Cerebellar cortex (tissue), 1 donor: ENCODE measurements around the gene SRGAP3.
"Not testable (repeated sequence)": the region's sequence is repeated elsewhere in the genome, so short reads cannot be mapped to it uniquely, and the experiment has no call there.

Source experiments
- DNase-seq: peaks from one replicate; pipeline ENCODE4 v3.0.0-alpha.2; 2015; ENCODE audit warnings: low spot score

The SRGAP3 gene

DNA sequence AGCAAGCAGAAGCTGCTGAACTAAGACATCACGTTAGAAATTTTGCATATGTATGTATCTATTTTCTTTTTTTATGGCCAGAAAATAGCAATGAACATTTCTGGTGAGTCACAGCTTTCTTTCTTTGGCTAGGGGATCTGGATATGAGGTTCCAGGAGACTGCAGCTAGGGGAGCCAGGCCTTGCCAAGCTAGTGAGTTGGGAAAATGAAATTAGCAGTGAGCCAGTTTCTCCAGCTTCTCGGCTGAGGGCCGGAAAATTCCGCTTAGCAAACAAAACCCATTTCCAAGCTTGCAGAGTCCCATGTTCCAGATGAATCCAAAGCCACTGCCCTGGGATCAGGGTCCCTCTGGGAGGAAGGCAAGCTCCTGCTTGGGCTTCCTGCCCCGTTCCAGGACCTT is 137.6 kb downstream of the SRGAP3 start:
- DNase-seq, result peak; percentile 96

DNA sequence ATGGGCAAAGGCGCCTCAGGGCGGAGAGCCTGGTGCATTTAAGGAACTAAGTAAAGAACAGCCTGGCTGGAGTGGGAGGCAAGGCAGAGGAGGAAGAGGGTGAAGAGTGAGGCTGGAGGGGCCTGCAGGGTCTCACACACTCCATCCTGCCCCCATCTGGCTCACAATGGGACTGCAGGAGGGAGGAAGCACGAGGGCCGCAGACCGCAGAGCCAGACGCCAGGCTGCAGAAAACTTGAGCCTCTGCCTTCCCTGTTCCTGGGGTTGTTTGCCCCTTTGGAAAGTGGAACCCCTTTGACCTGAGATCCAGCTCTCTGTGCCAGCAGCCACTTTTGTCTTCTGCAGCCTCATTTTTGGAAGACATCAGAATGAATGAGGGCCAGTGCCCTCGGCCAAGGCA is 138.0 kb downstream of the SRGAP3 start:
- DNase-seq, result no peak

DNA sequence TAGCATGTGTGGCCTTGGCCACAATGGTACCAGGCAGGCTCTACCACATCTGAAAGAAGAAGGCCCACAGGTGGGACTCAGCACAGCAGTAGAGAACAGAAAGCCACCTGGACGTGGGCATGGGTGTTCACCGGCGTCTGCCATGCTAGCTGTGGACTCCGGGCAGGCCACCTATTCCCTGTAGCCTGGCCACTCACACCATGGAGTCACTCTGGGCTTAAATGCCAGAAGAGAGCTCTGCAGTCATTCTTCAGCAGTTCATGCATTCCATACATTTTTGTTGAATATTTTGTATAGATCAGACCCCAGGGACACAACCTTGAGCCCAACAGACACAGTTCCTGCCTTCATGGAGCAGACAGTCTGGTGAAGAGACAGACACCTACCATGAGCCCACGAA is 138.6 kb downstream of the SRGAP3 start:
- no peak for DNase-seq

DNA sequence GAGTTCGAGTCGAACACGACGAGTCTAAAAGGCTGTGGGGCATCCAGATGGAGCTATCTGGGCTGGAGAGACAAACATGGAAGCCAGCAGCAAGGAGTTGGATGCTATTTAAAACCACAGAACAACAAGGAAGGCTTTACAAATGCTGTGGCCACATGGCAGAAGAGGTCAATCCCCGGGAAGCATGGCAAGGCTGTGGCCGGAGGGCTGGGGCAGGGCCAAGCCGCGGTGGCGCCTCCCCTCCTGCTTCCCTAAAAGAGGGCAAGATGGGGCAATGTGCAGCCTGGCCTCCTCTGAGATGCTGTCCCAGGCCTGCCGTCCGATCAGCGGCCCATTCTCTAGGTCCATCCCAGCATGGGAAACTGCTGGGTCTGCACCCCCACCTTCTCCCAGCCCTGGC is 139.1 kb downstream of the SRGAP3 start:
- no peak for DNase-seq

DNA sequence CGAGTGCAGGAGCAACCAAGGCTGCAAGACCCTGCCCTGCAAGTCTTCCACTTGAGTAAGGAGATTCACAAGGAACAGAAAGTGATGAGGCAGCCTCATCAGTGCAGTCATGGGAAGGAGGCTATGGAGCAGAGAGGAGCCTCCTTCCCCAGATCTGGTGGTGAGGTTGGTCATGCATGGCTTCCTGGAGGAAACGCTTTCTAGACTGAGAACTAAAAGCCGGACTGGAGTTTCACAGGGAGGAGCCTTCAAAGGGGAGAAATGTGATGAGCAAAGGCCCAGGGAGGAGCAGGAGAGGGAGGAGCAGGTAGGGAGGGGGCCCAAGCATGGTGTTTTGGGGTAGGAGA is 139.9 kb downstream of the SRGAP3 start:
- DNase-seq, result no peak

DNA sequence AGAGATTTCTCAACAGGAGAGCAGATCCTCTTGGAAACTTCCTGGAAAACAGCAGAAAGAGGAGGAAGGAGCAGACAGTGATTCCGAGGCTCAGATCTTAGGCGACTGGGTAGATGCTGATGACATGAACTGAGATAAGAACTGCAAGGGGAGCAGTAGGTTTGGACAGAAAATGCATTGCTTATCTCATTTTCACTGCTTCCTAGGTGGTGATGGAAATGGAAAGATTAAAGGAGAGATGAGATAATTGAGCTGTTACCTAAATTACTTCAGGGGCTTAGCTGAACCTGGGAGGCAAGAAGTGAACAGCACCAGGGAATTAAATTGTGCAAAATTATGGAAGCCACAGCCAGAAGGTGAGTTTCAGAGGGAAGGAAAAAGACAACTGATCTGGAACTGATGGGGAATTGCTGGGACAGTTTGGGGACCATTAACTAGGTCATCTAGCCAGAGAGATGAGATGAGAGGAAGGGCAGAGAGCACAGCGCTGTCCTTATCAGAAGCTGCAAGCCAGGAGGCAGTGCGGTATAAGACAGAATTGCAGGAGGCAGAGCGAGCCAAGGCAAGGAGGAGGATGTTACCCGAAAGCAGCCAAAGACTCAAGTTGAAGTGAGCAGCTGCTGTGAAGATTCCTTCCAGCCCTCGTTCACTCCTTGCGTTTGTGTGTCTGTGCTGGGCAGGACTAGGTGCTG is 140.4 kb downstream of the SRGAP3 start:
- DNase-seq, result peak; percentile 78

DNA sequence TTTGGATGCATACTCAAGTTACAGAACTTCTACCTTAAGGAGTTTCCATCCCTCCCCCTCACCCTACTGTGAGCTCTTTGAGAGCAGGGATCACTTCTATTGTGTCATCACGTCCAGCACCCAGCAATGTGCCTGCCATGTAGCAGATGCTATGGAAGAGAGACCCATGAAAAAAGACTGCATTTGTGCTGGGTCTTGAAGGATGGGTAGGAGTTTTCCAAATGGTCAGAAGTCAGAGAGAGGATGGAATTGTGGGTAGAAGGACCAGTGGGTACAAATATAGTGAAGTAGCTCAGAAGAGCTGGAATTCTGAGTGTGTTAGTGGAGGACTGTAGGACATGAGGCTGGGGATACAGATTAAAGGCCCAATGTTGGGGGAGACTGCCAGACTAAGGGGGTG is 141.7 kb downstream of the SRGAP3 start:
- DNase-seq, result no peak

DNA sequence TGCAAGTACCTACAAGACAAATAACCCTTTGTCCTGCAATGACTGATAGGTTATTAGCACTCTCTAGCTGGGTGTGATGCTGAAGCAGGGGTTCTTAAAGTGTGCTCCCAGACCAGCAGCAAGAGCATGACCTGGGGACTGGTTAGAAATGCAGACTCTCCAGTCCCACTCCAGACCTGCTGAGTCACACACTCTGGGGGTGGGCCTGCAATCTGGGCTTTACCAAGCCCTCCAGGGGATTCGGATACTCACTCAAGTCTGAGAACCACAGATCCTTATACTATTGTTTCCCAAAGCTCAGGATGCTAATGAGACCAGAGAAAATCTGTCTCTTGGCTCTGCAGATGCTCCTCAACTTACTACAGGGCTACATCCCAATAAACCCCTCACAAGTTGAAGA is 144.0 kb downstream of the SRGAP3 start:
- DNase-seq, result no peak

DNA sequence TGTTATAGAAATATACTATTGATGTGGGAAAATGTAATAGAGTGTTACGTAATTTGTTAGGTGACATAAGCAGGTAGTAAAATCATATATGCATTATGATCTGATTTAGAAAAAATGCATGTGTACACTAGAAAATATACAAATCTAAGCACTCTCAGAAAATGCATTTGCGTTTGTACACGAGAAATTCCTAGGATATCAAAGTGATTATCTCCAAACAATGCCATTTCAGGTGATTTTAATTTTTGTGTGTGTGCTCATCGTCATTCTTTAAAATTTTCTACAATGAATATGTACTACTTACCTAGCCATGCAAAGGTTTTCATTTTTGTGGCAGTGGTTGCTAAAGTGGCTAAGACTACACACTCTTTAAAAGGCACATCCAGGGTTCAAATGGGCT is 145.3 kb downstream of the SRGAP3 start:
- DNase-seq, result no peak

DNA sequence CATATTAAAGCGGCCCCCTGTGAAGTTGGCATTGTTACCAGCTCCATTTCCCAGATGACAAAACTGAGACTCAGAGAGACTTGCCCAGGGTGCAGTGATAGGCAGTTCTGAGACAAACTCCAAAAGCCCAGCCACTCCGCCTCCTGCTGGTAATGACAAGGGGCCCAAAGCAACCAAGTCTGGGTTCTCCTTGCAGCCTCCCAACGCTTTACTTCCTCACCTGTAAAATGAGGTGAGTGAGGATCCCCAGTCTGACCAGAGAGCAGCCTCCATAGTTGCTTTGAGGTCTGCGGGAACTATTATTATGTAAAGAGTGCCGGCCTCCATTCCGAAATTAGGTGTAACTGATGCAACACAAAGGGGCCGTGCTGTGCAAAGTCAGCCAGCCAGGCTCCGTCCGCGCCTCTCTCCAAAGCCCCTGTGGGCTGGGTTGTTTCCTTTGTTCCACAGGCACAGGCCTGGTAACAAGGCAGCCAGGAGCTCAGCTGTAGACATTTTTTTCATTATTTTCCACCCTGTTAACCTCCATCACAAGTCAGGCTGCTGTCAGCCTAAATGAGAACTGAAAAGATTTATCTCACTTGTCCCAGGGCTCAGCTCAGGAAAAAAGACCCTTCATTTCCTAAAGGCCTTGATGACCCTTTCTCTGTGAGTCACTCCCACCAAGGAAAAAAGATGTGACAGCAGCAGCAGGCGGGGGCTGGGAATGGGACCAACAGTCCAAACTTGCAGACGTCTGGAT is 147.0 kb downstream of the SRGAP3 start:
- no peak for DNase-seq

DNA sequence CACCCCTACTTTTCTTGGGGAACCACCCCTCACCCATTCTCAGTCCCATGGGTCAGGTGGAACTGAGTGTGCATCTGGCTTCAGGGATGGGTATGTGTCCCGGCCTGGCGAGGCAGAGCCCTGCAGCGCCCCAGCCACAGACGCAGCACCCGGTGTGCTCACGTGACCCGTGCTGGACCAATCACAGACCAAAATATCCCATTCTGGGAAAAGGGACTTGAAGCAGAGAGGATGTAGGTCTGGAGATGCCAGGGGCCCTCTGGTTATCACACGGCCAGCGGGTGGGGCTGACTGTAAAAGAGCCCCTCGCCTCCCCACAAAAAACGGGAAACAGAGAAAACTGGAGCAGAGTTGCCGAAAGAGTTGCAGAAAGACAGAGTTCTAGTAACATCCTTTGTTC is 148.2 kb downstream of the SRGAP3 start:
- DNase-seq, result no peak

DNA sequence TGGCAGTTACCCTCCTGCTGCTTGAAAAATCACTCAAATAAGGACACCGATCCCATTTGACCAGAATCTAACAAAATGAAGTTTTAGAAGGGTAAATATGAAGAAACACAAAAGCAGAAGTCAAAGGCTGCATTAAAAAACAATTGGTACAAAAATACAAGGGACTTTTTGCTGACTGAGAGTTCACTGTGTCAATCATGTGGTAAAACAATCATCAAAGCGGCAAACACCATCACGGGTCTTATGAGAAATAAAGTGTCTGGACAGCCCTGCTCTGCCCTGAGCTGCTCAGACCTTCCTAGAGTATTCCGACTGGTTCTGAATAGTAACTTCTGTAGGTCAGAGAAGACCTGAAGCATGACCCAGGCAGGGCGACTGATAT is 148.9 kb downstream of the SRGAP3 start:
- DNase-seq, result no peak

DNA sequence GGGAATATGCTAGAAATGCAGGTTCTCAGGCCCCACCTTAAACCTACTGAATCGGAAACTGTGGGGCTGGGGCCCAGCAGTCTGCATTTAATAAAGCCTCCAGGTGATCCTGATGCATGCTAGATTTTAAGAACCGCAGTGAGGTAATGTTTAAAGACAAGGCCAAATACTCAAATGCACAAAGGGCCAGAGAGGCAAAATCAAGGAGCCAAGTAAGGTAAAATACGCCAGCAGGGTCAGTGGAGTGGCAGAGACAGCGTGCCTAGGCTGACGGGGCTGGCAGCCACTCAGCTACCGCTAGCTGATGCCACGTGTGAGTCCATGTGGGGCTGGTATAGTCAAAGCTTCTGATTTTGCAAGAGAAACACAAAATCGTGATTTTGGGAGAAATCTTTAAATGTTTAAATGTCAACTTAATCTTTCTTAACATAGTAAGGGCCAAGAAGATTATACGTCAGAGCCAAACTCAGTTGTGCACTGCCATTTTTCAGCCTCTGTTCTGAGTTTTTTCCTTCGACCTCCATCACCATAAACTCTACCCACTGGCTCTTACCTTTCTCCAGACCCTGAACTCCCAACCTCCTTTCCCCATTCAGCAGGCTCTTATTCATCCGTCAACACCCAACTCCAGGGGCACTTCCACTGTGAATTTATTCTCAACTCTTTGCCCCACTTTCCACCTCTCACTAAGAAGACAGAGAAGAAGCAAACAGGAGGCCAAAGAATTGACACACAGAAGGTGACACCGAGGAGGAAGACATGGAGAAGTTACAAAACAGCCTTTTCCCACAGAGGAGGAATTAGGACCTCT is 149.5 kb downstream of the SRGAP3 start:
- DNase-seq, result no peak

DNA sequence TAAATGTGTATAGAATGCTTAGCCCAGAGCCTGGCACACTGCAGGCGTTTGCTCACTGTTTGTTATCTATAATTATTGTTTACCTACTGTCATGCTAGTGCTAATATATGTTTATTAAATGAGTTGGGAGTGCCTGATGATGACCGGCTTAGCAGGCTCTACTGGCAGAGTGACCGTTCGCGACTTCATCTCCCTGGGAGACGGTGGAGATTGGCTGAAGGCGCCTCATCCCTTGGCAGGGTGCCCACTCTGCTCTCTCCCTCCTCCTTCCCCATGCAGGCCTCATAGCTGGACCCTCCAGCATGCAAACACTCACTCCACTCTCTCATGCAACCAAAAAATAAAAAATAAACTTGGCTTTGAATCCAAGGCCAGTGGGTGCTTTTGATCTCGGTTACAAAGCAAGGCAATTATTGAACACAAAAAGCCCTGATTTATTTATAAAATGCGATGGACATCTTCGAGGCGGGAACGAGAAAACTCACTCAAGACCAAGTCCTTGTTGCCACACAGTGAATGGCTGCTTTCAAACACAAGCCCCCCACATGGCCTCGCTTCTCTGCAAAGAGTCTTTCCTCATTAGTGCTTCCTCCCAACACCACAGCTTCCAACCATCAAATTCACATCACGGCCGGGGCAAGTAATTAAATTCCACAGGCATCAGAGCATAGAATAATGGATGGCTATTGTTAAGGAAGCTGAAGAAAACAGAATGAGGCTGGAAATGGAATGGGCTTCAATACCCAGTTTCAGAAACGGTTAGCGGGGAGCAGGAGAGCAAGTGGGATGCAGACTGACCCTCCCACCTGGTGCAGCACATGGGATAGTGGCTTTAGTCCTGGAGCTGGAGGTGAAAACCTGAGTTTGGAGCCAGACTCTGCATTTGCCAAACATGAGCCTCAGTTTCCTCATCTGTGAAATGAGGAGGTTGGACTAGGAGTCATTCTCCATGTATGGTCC is 150.4 kb downstream of the SRGAP3 start:
- DNase-seq, result peak; percentile 91

DNA sequence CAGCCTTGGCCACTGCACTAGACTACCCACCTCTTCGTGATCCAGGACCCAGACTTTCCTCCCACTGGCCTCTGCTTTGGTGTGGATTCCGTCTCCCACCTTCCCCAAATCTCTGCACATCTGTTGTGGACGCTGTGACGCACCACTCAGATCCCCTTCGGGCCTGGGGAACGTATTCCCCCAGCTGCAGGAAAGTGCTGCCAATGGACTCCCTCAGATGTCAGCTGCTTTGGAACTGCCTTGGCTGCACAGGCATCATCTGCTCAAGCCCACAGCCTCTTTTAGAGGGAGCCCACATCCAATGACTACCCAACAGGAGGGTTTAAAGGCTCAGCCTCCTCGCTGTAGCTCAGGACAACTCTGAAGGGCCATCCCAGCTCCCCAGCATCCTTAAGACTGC is 152.0 kb downstream of the SRGAP3 start:
- DNase-seq, result no peak

DNA sequence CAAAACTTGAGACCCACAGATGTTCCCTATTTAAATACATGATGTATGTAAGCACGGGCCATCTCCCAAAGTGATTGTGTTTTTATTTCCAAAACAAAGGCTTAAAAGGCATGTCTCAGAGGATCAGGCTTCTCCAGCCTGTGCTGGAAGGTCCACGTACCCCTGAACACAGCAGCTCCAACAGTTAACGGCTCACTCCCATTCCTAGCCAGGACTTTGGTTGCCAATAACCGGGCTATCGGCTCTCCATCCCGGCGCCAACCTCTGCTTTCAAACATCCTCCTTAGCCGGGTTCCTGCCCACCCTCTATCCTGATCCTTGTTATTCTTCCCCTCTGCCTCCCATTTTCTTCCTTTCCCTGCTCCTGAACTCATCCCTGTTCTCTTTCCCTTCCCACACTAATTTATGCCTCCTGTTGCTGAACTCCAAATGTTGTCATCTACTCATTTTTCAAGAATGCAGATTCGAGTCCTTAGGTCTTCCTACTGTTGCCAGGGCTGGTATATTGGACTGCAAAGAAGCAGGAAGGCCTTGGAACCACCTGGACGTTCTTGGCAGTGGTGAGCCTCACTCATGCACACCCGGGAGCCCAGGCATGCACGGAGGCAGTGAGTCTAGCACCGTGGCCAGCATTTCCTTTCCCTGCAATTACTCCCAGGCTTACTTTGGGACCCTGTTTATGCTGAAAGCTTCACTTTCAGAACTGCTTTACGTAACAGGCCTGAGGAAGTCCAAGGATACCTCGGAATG is 157.8 kb downstream of the SRGAP3 start:
- DNase-seq, result peak; percentile 52

DNA sequence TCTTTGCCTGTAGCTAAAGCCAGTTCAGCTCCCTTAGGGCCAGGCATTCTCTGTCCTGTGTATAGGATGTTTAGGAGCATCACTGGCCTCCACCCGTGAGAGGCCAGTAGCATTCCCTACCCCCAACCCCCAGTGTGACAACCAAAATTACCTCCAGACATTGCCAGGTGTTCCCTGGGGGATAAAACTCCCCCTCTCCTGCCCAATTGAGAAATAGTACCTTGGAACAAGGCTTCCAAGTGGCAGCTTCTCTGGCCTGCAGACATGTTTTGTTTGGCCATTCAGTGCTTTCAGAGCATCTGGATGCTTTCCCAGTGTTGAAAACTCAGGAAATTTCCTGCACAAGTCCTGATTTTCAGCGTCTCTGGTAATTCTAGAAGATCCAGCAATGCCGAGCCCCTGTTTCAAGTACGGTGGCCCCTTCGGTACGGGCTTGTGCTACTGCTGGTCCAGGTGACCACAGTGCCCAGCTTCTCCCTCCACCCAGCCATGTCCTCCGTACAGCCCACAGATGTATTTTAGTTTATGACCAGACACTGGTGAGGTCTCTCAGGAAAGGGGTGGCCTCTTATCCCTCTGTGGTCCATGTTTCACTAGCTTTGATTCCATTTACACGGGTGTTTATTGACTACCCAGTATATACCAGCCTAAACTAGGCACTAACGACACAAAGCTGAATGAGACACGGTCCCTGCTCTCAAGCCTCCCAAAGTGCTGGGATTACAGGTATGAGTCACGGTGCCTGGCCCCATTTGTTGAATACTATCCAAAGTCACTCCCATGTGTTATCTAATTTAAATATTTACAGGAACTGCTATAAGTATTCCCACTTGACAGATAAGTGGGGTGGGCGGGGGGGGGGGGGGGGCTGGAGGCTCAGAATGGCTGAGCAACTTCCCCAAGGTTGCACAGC is 160.7 kb downstream of the SRGAP3 start:
- peak; percentile 62 for DNase-seq

DNA sequence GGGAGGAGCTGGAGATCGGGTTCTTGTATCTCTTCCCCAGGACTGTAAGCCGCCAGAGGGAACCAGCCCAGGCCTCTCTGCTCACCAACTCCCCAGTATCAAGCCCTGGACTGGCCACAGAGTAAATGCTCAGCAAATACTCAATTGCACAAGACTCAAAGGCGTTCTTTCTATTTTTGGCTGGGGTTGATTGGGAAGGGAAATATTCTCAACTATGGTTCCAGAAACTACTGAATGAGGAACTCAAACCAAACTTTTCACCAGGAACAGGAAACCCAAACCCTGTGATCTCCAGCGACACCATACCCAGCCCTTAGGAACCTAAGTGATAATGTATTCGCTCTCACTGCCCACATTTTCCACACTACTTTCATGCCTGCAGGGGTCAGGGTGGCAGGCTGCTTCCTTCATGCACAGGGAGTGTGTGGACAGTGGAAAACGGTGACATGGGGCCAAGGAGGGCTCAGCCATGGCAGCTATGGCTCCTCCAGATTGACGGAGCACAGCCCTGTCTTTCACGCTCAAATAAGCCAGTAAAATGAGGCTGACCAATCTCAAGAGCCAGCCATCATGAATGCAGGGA is 161.5 kb downstream of the SRGAP3 start:
- DNase-seq, result no peak

DNA sequence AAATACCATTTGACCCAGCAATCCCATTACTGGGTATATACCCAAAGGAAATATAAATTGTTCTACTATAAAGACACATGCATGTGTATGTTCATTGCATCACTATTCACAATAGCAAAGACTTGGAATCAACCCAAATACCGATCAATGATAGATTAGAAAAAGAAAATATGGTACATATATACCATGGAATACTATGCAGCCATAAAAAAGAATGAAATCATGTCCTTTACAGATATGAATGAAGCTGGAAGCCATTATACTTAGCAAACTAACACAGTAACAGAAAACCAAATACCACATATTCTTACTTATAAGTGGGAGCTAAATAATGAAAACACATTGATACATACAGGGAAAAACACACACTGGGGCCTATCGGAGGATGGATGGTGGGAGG is 164.0 kb downstream of the SRGAP3 start:
- not testable (repeated sequence) for DNase-seq
